ENCODE data around the gene YES1.

- TF ChIP-seq POLR2A (IDR thresholded peaks at IDR 0.05; ENCODE audit: low read length), result no peak
- no peak for TF ChIP-seq GATA1 (IDR thresholded peaks at IDR 0.05; ENCODE audit: low read depth, low read length)
Measured at GRCh38 chr18:789397-789796, 22.6 kb downstream of the YES1 start.

All from erythroblast (primary cell).